Cortex of kidney (tissue), 1 donor: ENCODE results near the gene ASB16.

Source experiments
- DNase-seq: peaks from one replicate; lab custom pipeline; 2025; lab: John Stamatoyannopoulos, UW

Gene ASB16

DNA sequence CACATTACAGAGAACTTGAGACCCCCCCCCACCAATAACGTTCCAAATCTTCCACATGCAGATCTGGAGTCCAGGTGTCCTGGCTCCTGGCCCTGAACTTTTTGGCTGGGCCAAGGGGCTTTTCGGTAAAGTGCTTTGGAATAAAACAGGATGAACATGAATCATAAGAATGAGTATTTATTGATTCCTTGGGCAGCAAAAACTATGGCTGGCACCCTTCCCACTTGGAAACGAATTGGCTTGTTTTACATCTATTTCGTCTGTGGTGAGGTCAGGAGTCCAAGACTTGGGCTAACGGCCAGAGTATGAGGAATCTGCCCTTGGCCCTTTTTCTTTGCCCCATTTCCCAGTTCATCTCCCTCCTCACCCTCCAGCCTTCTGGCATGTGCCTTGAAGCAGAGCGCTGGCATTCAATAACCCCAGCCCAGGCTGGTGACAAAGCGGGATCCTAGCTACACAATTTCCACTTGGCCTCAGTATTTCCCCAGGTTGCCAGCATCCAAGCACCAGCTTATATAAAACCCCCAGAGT, 53.1 kb downstream of the ASB16 start:
- no peak for DNase-seq
